Spleen (tissue), 7 donors: ENCODE measurements around the gene IMMP2L.

Source experiments
- CTCF ChIP-seq, 11 experiments: fragments of 200-600 bp in 7 of 11; fragments of 450-650 bp in 4 of 11; sonication (generic) in 4 of 11; IDR thresholded peaks in 8 of 11; conservative IDR thresholded peaks in 3 of 11; 1 replicate in 7 of 11; 2 replicates in 4 of 11; pipeline versions ENCODE4 v1.4.0 to v1.8.0; 2016 to 2021; ENCODE audit warnings: antibody characterized with exemption in 11 of 11, inconsistent platforms in 4 of 11, mild to moderate bottlenecking in 1 of 11
- POLR2A ChIP-seq, 3 donors: fragments of 450-650 bp; IDR thresholded peaks; one replicate each; pipeline ENCODE4 v1.5.1; 2017; ENCODE audit warnings: antibody characterized with exemption in 3 of 3, mild to moderate bottlenecking in 1 of 3
- donor health status: DM: no; HTN: no; CAD: no; lungs with moderate emphysema.
- donor health status: DM: no; HTN: no; CAD: no.
- donor health status: DM: no; HTN: no; CAD: no.

GRCh38 chr7:111561654-111561903 is 713 bp downstream of the IMMP2L start:
- TF ChIP-seq POLR2A (IDR thresholded peaks at IDR 0.05): no peak
- no peak for TF ChIP-seq CTCF (IDR thresholded peaks at IDR 0.05 in 8 of 11, conservative IDR thresholded peaks at IDR 0.05 in 3 of 11)
